ENCODE data around the gene DPP6.

DNA sequence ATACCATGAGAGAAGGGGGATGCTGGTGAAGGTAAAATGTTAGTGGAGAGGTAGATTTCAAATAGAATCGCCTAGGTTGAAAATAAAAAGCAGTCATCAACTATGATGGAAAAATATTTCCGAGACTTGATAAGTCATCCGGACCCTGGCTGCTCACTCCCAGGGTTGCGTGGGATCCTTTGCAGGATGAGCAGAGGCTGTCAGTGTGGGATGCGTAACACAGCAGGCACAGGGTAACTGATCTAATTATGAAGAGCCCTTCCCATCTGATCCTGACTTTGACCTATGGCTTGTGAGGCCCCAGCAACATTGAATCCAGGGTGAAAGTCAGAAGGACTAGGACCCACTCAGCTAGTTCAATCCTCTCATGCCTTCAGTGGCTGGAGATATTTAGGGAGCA, 236.9 kb downstream of the DPP6 start:
- no peak for TF ChIP-seq POLR2A (IDR thresholded peaks at IDR 0.05)
- TF ChIP-seq, protein P1, sequence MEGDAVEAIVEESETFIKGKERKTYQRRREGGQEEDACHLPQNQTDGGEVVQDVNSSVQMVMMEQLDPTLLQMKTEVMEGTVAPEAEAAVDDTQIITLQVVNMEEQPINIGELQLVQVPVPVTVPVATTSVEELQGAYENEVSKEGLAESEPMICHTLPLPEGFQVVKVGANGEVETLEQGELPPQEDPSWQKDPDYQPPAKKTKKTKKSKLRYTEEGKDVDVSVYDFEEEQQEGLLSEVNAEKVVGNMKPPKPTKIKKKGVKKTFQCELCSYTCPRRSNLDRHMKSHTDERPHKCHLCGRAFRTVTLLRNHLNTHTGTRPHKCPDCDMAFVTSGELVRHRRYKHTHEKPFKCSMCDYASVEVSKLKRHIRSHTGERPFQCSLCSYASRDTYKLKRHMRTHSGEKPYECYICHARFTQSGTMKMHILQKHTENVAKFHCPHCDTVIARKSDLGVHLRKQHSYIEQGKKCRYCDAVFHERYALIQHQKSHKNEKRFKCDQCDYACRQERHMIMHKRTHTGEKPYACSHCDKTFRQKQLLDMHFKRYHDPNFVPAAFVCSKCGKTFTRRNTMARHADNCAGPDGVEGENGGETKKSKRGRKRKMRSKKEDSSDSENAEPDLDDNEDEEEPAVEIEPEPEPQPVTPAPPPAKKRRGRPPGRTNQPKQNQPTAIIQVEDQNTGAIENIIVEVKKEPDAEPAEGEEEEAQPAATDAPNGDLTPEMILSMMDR (IDR thresholded peaks at IDR 0.05) = no peak
